Spleen (tissue), 7 donors: ENCODE measurements around the gene CACNA1D.

Experiments used
- CTCF ChIP-seq, 11 experiments: fragments of 200-600 bp in 7 of 11; fragments of 450-650 bp in 4 of 11; sonication (generic) in 4 of 11; IDR thresholded peaks in 8 of 11; conservative IDR thresholded peaks in 3 of 11; 1 replicate in 7 of 11; 2 replicates in 4 of 11; pipeline versions ENCODE4 v1.4.0 to v1.8.0; 2016 to 2021; ENCODE audit warnings: antibody characterized with exemption in 11 of 11, inconsistent platforms in 4 of 11, mild to moderate bottlenecking in 1 of 11
- POLR2A ChIP-seq, 3 donors: fragments of 450-650 bp; IDR thresholded peaks; one replicate each; pipeline ENCODE4 v1.5.1; 2017; ENCODE audit warnings: antibody characterized with exemption in 3 of 3, mild to moderate bottlenecking in 1 of 3
- POLR2AphosphoS5 ChIP-seq, 3 donors: sonication (generic); formaldehyde crosslinking; IDR thresholded peaks; one replicate each; pipeline ENCODE4 v1.5.1; 2017; ENCODE audit warnings: antibody characterized with exemption in 3 of 3
- donor health status: DM: no; HTN: no; CAD: no; lungs with moderate emphysema.
- donor health status: DM: no; HTN: no; CAD: no.
- donor health status: DM: no; HTN: no; CAD: no.

- TF ChIP-seq CTCF (IDR thresholded peaks at IDR 0.05 in 8 of 11, conservative IDR thresholded peaks at IDR 0.05 in 3 of 11) (no peak), POLR2AphosphoS5 (IDR thresholded peaks at IDR 0.05) (no peak), POLR2A (IDR thresholded peaks at IDR 0.05) (no peak)
Measured at GRCh38 chr3:53665608-53666425, 171.4 kb downstream of the CACNA1D start.
